GM12878 (cell line): ENCODE data around the gene PRSS36. TPM values are rescaled to one million over a fixed set of nuclear protein-coding genes. Genes with fewer than 3 reads are reported as not detected.

ENCODE experiments used
- ATAC-seq: fragments of 200-7000 bp; cut with Tn5 transposase; 3 replicates; pipeline ENCODE4 v1.9.1; 2020; ENCODE audit warnings: mild to moderate bottlenecking, moderate library complexity
- BruUV-seq: library from RNA; stranded (reverse); fragments of 400-500 nt; replicated peaks from 2 replicates; lab custom pipeline; 2021; lab: Mats Ljungman, UMichigan
- CTCF ChIA-PET: fragments of 300-600 bp; sonication (Branson Sonifier 250); formaldehyde crosslinking; extraction: SDS; loops from one replicate; lab custom pipeline; 2021; ENCODE audit warnings: inconsistent platforms; lab: Yijun Ruan, JAX
- POLR2A ChIA-PET: fragments of 350-600 bp; formaldehyde crosslinking; extraction: SDS; loops from one replicate; lab custom pipeline; 2021; ENCODE audit warnings: inconsistent platforms; lab: Charles Lee
- RAD21 ChIA-PET: fragments of 300-600 bp; sonication (Branson Sonifier 250); formaldehyde crosslinking; loops from one replicate; lab custom pipeline; 2023; ENCODE audit warnings: antibody characterized with exemption; ENCODE audit not compliant: unreplicated experiment; lab: Charles Lee
- SMC1A ChIA-PET: fragments of 300-600 bp; sonication (Branson Sonifier 250); formaldehyde crosslinking; loops from one replicate; lab custom pipeline; 2023; ENCODE audit not compliant: unreplicated experiment, uncharacterized antibody; lab: Charles Lee
- DNase-seq: peaks from one replicate; pipeline ENCODE4 v3.0.0-alpha.2; 2011; ENCODE audit warnings: low read depth, low spot score
- FAIRE-seq: peaks from 3 replicates; lab custom pipeline; 2011; peaks lifted over from hg19 to GRCh38; lab: Jason Lieb, UNC
- H2AFZ ChIP-seq: 2 replicates; pipeline ENCODE4 v1.6.0; 2011; ENCODE audit warnings: low read depth, low read length, control low read depth; ENCODE audit not compliant: control insufficient read depth
- H3K27ac ChIP-seq: 2 replicates; pipeline ENCODE4 v1.5.1; 2011; ENCODE audit warnings: control low read depth; ENCODE audit not compliant: control insufficient read depth, insufficient read depth
- H3K27me3 ChIP-seq, 2 experiments: replicated peaks in 1 of 2; 2 replicates each; pipeline versions ENCODE4 v1.6.0 to v1.6.1; 2011; ENCODE audit warnings: low read length in 1 of 2; ENCODE audit not compliant: control insufficient read depth in 2 of 2, insufficient read depth in 2 of 2
- H3K36me3 ChIP-seq, 2 experiments: 2 replicates each; pipeline ENCODE4 v1.5.1; 2011; ENCODE audit warnings: low read length in 1 of 2; ENCODE audit not compliant: control insufficient read depth in 2 of 2, insufficient read depth in 2 of 2
- H3K4me1 ChIP-seq: 2 replicates; pipeline ENCODE4 v1.6.1; 2011; ENCODE audit warnings: mild to moderate bottlenecking, low read length, moderate library complexity, mixed read lengths; ENCODE audit not compliant: control insufficient read depth, insufficient read depth
- H3K4me2 ChIP-seq: 2 replicates; pipeline ENCODE4 v1.6.0; 2011; ENCODE audit warnings: control low read depth; ENCODE audit not compliant: control insufficient read depth, insufficient read depth
- H3K4me3 ChIP-seq: fragments of 200-600 bp; sonication (generic); 2 replicates; pipeline ENCODE4 v1.5.1; 2016
- H3K79me2 ChIP-seq: 2 replicates; pipeline ENCODE4 v1.6.0; 2011; ENCODE audit warnings: low read length; ENCODE audit not compliant: control insufficient read depth, insufficient read depth
- H3K9ac ChIP-seq: 2 replicates; pipeline ENCODE4 v1.8.0; 2011; ENCODE audit warnings: low read length, control low read depth, mixed read lengths; ENCODE audit not compliant: control insufficient read depth, insufficient read depth
- H3K9me3 ChIP-seq: replicated peaks from 3 replicates; pipeline ENCODE4 v1.5.1; 2011; ENCODE audit warnings: mild to moderate bottlenecking, low read length; ENCODE audit not compliant: control insufficient read depth, insufficient read depth
- H4K20me1 ChIP-seq: 2 replicates; pipeline ENCODE4 v1.6.0; 2011; ENCODE audit not compliant: control insufficient read depth, insufficient read depth
- ATF7 ChIP-seq: fragments of 450-650 bp; IDR thresholded peaks from 2 replicates; pipeline ENCODE4 v1.6.1; 2016; ENCODE audit warnings: low read depth, mild to moderate bottlenecking
- BACH1 ChIP-seq: fragments of 450-650 bp; IDR thresholded peaks from 2 replicates; pipeline ENCODE4 v1.6.1; 2017; ENCODE audit warnings: mild to moderate bottlenecking, borderline replicate concordance
- BCL3 ChIP-seq: IDR thresholded peaks from 2 replicates; pipeline ENCODE4 v1.6.1; 2011; ENCODE audit warnings: borderline replicate concordance, low read depth, mild to moderate bottlenecking, moderate library complexity, low read length; ENCODE audit not compliant: insufficient read depth, poor library complexity, severe bottlenecking
- ELK1 ChIP-seq: IDR thresholded peaks from 2 replicates; pipeline ENCODE4 v1.6.1; 2012; ENCODE audit warnings: low read depth, low read length, improper control_type of control experiment
- GABPA ChIP-seq: IDR thresholded peaks from 2 replicates; pipeline ENCODE4 v1.6.1; 2014; ENCODE audit warnings: antibody characterized with exemption, low read depth, mild to moderate bottlenecking, inconsistent platforms
- HDAC6 ChIP-seq: fragments of 200-600 bp; sonication (generic); IDR thresholded peaks from one replicate; pipeline ENCODE4 v1.8.0; 2017; ENCODE audit warnings: antibody characterized with exemption; ENCODE audit not compliant: unreplicated experiment
- MAX ChIP-seq: IDR thresholded peaks from 2 replicates; pipeline ENCODE4 v1.6.1; 2012; ENCODE audit warnings: low read depth, low read length, improper control_type of control experiment
- MTA3 ChIP-seq: IDR thresholded peaks from 2 replicates; pipeline ENCODE4 v1.6.1; 2012; ENCODE audit warnings: low read length, inconsistent platforms, borderline replicate concordance
- MXI1 ChIP-seq: fragments of 150-350 bp; IDR thresholded peaks from 2 replicates; pipeline ENCODE4 v1.6.1; 2011; ENCODE audit warnings: low read depth, mild to moderate bottlenecking, inconsistent platforms, low read length, improper control_type of control experiment
- MYC ChIP-seq: IDR thresholded peaks from 2 replicates; pipeline ENCODE4 v1.6.1; 2011; ENCODE audit warnings: mild to moderate bottlenecking, low read length, moderate library complexity, inconsistent platforms; ENCODE audit not compliant: insufficient read depth, insufficient replicate concordance, insufficient read length, severe bottlenecking
- NFXL1 ChIP-seq: fragments of 450-650 bp; IDR thresholded peaks from 2 replicates; pipeline ENCODE4 v1.6.1; 2017; ENCODE audit warnings: antibody characterized with exemption, mild to moderate bottlenecking, borderline replicate concordance
- SIN3A ChIP-seq: IDR thresholded peaks from 2 replicates; pipeline ENCODE4 v1.6.1; 2012; ENCODE audit warnings: low read depth, low read length, improper control_type of control experiment
- SPI1 ChIP-seq: IDR thresholded peaks from 2 replicates; pipeline ENCODE4 v1.6.1; 2011; ENCODE audit warnings: low read depth, mild to moderate bottlenecking, low read length, moderate library complexity, borderline replicate concordance; ENCODE audit not compliant: insufficient read depth
- SREBF1 ChIP-seq: IDR thresholded peaks from 2 replicates; pipeline ENCODE4 v1.6.1; 2012; ENCODE audit warnings: mild to moderate bottlenecking, low read length
- SRF ChIP-seq, 2 experiments: IDR thresholded peaks; 2 replicates each; pipeline ENCODE4 v1.6.1; 2011; ENCODE audit warnings: low read depth in 2 of 2, low read length in 2 of 2, mild to moderate bottlenecking in 1 of 2, moderate library complexity in 1 of 2
- ZNF207 ChIP-seq: fragments of 450-650 bp; IDR thresholded peaks from 2 replicates; pipeline ENCODE4 v1.6.1; 2014; ENCODE audit warnings: antibody characterized with exemption, mild to moderate bottlenecking, borderline replicate concordance
- WGBS: methylation state at CpG from one replicate; pipeline ENCODE4 v1.1.6; 2016; ENCODE audit warnings: low lambda C conversion rate; ENCODE audit not compliant: insufficient replicate concordance, insufficient coverage; ENCODE audit errors: missing lambda C conversion rate; 5-methylcytosine and 5-hydroxymethylcytosine counted together
- in situ Hi-C: fragments of 300-500 bp; cut with MboI; formaldehyde crosslinking; loops from 9 replicates; pipeline ENCODE4 v1.14.3; 2018; ENCODE audit warnings: mixed read lengths
- intact Hi-C: fragments of 100-400 bp; cut with micrococcal nuclease; formaldehyde crosslinking; loops from one replicate; pipeline ENCODE4 v1.14.2; 2022; ENCODE audit not compliant: unreplicated experiment
- polyA plus RNA-seq, 11 experiments: library from polyadenylated mRNA; depleted of rRNA in 4 of 11; unstranded in 6 of 11; stranded (reverse) in 5 of 11; fragments of >200 nt; fragmentation: Nextera tagmentation in 4 of 11; fragmentation: Illumina TruSeq in 1 of 11; extraction: Ambion mirVana in 4 of 11; extraction: Trizol in 1 of 11; gene quantifications; 1 replicate in 1 of 11; 2 replicates in 10 of 11; pipeline versions ENCODE4 v1.2.1 to v1.2.3, GENCODE V29; 2011 to 2016; ENCODE audit warnings: inconsistent platforms in 2 of 11, missing spikeins in 2 of 11, low read depth in 1 of 11
- total RNA-seq, 4 experiments: library from RNA; depleted of rRNA in 3 of 4; stranded (reverse); fragments of >200 nt in 3 of 4; fragmentation: Illumina TruSeq in 1 of 4; extraction: Trizol in 1 of 4; gene quantifications; 2 replicates each; pipeline versions ENCODE4 v1.2.1 to v1.2.3, GENCODE V29; 2013 to 2021

PRSS36 gene
- total and polyA plus RNA-seq, 10 of the 15 experiments (the other 5 are each of a cell fraction or from before 2014, with no cell fraction given): 0.11 to 1.1 (median 0.17) TPM; not detected in 3

GRCh38 chr16:31092330-31092729 lies 57.5 kb downstream of the PRSS36 start (continued):
- TF ChIP-seq SPI1 (no peak), ATF7 (no peak)

GRCh38 chr16:31090540-31090939 lies 59.3 kb downstream of the PRSS36 start:
- WGBS: 97% methylated on average over 2 of the region's 2 CpGs
- ATAC-seq (no peak), FAIRE-seq (no peak), DNase-seq (no peak)
- POLR2A ChIA-PET: no interaction called here
- intact Hi-C loops (loop anchor here (5.0 to 10.0 kb wide), 2 partner anchors 136 to 352 kb away; partner anchors contain the start of genes SETD1A and ZNF843), in situ Hi-C loops (no loop called here)
- Histone ChIP-seq H4K20me1 (no peaks in the 10 kb centered on the region), H3K79me2 (peaks cover 20% of the 10 kb centered on the region), H3K4me1 (peaks cover 4% of the 10 kb centered on the region), H3K36me3 (peaks cover 2% of the 10 kb centered on the region in 2 experiments; a peak in 3 of 4 replicates), H3K27ac (no peak overlapping the region), H3K4me3 (no peak overlapping the region), H2AFZ (no peak overlapping the region), H3K4me2 (no peak overlapping the region), H3K9me3 (no peaks in the 10 kb centered on the region), H3K9ac (no peak overlapping the region), H3K27me3 (no peaks in the 10 kb centered on the region)
- SMC1A ChIA-PET: no interaction called here
- CTCF ChIA-PET: interaction anchor here (1.5 kb wide), 1 partner anchor 20 kb away, joined by 4 read pairs; no protein-coding TSS in a partner anchor
- no TSS peak for BruUV-seq
- RAD21 ChIA-PET: no interaction called here
- TF ChIP-seq NFXL1 (no peak), BACH1 (no peak), SREBF1 (no peak), MTA3 (no peak), SRF (IDR thresholded peaks at IDR 0.05; ENCODE audit: low read depth in 2 of 2, low read length in 2 of 2) (no peak), GABPA (no peak), MXI1 (no peak), SIN3A (no peak), BCL3 (no peak), MYC (no peak), MAX (no peak), HDAC6 (no peak), ELK1 (no peak), ZNF207 (no peak)
